ENCODE measurements around the gene HSBP1.

Gene HSBP1

DNA sequence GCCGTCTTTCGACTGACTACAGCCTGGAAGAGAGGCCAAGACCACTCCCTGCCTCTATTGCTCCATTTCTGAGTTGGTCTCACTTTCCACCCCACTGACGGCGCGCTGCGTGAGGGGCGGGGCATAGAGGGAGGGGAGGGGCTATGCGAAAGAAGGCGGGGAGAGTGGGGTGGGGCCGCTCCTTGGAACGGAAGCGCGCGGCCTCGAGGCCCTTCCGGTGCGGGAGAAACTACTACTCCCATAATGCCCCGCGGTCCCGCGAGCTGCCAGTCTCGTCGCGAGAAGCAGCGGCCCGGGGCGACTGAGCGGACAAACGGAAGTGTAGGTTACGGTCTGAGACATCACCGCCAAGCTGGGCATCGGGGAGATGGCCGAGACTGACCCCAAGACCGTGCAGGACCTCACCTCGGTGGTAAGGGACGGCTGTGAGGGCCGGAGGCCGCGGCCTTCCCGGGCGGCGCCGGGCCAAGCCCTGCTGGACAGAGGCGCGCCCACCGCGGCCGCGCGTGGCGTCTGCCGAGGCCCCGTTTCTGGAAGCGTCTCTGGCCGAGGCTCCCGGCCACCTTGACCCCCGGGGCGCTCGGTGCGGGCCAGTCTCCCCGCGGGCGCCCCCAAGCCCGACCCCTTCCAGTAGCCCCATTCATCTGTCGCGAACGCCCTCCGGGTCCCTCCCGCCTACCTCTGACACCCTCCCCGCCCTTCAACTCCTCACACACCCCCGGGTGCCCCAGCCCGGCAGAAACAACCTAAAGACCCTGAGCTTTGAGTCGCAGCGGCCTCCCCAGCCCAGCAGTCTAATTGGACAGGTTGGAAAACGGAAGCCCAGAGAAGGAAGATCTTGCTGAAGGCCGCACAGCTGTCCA lies at the start of gene HSBP1:
Gene HSBP1 (plus strand): TSS at position 269 of the 863 bp plus-strand sequence. CDS start 99 bp downstream, at position 368.
- DNase-seq (ENCODE audit: low spot score) = peak; percentile 95

DNA sequence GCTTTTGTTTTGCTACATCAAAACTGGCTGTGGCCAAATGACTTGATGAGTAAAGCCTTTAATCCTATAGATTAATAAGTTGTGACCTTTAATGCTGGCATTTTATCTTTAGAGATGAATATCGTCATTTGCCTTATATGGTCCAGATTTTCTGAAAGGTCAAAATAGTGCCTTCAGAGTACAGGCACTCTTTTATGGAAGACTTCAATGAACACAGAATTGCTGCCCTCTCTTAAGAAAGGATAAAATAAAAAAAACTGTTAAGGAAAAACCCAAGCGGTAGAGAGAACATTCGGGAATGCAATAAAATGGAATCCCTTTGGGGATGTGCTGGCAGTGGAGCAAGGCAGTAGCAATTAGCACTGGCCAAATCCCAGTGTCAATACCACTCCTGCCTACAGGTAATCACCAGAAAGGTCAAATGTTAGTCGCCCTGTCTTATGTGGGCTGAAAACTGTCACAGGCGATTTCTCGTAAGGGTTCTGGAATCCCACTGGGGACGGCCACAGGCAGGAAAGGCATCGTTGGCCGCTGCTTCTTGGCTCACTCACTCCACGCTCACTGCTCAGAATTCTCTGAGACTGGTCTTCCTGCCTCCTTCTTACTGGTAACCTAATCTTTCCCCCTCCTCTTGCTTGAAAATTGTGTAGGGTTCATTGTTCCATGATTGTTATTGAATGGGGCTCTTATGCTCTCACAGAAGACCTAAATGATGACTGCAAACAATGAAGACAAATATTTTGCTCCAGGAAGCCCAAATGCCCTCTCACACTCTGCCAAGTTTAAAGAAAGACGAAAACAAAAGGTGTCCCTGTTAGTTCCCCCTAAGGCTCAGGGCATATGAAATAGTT lies 45.4 kb upstream of the HSBP1 start:
- DNase-seq (ENCODE audit: low spot score) = no peak

DNA sequence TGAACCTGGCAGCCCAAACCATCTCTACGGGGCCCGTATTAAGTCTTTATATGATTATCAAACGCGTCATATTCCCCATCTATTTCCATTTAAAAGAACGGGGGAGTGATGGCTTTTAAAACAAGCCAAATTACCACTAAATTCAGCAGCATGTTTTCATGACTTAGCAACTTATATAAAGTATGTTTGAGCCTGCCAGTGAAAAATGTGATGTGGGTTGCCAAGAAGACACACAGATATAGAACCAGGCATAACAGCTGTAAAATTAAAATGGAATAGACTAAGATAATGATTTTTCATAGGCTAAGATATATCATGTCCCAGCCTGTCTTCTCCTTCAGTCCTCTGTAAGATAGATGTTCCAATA lies 44.8 kb upstream of the HSBP1 start:
- DNase-seq (ENCODE audit: low spot score) = no peak

DNA sequence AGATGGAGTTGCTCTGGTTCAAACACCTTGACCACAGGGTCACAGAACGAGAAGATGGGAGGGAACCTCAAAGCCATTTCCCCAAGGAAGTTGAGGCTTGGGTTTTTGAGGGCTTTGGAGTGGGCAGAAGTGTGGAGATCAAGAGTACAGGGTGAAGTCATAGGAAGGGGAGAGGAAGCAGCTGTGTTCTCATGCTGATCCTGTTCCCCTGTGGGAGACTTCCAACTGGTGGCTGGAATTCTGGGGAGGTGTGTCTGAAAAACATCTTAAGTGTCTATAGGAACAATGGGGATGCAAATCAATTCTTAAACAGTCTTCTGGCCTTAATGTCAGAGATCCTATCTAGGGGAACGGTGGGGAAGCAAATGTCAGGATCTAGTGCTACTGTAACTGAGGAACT lies 38.8 kb upstream of the HSBP1 start:
- DNase-seq (ENCODE audit: low spot score) = no peak

- no peak for DNase-seq (ENCODE audit: low spot score)
Observed at GRCh38 chr16:83769397-83770008, 38.3 kb upstream of the HSBP1 start.

DNA sequence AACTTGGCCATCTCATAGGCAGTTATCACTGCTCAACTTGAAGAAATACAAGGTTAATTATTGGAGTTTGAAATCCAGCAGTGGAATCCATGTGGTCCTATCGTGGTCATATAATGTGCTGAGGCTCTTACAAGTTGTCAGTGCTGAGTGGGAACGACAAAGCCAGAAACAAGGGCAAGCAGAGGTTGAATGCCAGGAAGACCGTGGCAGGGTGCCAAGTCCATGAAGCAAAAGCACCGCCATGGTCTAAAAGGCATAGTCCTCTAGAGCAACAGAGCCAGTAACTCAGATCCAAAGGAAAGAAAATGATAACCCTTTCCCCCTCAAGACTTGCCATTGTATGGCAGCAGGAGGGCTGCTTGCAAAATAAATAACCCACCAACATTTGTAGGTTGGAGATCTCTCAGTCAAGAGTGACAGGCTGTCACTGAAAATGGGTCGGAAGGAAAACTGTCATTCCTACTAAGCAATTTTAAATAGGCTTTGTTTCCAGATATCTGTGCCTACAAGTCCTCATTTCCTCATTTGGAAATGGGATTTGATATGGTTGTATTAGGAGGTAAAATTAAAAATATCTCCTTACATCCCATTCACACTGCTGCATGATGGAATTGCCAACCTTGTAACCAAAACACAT lies 36.4 kb upstream of the HSBP1 start:
- DNase-seq (ENCODE audit: low spot score) = no peak

DNA sequence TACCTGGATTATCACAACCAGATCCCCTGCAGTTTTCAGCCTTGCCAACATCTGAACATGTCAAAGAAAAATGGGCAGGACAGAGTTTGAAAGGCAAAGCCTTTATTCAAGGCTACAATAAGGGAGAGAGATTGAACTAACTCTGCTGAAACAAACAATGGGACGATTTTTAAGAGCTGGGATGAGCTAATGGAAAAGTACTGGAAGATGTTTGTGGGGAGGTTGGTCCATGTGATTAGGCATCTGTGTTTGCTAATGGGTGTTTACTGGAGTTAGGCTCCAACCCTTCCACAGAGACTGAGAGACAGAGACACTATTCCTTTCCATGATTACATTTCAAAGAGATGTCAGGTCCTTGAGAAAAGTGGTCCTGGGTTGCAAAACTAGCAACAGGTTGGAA lies 35.0 kb upstream of the HSBP1 start:
- no peak for DNase-seq (ENCODE audit: low spot score)

DNA sequence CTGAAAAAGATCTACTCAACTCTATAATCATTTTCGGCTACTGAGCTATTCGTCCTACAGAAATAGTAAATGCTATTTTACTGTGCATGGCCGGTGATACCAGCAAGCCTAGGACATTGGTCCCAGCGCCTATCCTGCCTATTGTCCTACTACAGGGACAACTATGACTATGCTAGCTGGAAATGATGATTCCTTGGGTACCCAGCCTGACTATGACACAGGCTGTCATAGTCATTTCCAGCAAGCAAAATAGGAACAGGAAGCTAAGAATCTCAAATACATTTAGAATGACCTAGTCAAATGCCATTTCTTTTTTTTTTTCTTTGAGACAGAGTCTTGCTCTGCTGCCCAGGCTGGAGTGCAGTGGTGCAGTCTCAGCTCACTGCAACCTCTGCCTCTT lies 33.7 kb upstream of the HSBP1 start:
- DNase-seq (ENCODE audit: low spot score) = no peak

GRCh38 chr16:83776944-83777343 lies 30.8 kb upstream of the HSBP1 start:
- no peak for DNase-seq (ENCODE audit: low spot score)

DNA sequence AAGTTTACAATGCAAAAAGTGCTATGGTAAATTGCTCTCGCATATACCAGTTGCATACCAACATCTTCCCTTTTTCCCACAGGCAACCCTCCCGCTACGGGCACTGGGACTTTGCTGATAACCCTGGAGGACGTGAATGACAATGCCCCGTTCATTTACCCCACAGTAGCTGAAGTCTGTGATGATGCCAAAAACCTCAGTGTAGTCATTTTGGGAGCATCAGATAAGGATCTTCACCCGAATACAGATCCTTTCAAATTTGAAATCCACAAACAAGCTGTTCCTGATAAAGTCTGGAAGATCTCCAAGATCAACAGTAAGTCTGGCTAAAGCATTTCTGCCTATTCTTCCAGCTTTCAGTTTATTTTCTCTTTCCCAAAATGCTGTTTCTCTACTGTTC lies 27.9 kb upstream of the HSBP1 start:
- DNase-seq (ENCODE audit: low spot score) = no peak

DNA sequence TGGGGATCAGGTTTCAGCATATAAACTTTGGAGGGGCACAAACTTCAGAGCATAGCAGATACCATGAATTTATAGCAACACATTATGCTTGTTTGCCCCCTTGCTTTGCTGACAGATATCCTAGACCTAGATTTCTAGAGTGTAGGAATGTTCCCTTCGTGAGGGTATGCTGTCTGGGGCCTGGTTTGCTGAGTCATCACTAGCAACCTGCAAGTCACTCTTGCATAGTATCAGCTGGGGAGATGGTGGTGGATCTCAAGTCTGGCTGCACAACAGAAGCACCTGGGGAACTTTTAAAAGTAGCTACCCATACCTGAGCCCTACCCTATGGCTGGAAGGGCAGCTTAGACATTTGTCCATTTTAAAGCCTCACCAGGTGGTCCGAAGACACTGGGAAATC lies 22.3 kb upstream of the HSBP1 start:
- no peak for DNase-seq (ENCODE audit: low spot score)

DNA sequence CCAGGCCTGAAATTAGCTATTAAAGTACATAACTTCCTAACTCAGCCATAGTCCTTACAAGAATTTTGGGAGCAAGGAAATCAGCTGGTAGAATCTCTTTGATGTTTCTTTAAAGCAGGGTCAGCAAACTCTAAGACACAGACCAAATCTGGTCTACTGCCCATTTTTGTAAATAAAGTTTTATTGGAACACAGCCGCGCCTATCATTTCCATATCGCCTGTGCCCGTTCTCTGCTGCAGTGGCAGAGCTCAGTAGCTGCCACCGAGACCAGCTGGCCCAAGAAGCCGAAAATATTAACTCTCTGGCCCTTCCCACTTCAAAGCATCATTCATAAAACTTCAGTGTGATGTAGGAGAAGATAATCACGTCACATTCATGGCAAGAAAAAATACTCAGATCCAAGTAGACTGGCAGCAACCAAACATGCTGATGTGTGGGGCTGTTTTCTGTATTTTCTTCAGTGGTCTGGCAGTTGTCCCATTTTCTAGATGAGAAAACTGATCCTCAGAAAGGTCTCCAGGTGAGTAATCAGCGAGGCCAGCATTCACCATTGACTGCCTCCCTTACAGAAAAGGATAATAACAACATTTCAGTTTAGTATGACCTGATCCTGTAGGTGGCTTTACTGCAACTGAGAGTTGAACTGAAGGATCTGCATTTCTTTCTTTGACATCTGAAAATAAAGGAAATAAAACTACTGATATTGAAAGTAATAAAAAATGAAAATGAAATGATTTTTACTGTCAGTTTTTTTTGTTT lies 18.0 kb upstream of the HSBP1 start:
- DNase-seq (ENCODE audit: low spot score) = no peak

- DNase-seq (ENCODE audit: low spot score) = no peak
Observed at GRCh38 chr16:83791916-83792315, 15.9 kb upstream of the HSBP1 start.

GRCh38 chr16:83792391-83792790 lies 15.4 kb upstream of the HSBP1 start:
- no peak for DNase-seq (ENCODE audit: low spot score)

GRCh38 chr16:83793179-83793578 lies 14.6 kb upstream of the HSBP1 start:
- DNase-seq (ENCODE audit: low spot score) = no peak

- no peak for DNase-seq (ENCODE audit: low spot score)
Observed at GRCh38 chr16:83794860-83795554, 12.8 kb upstream of the HSBP1 start.

DNA sequence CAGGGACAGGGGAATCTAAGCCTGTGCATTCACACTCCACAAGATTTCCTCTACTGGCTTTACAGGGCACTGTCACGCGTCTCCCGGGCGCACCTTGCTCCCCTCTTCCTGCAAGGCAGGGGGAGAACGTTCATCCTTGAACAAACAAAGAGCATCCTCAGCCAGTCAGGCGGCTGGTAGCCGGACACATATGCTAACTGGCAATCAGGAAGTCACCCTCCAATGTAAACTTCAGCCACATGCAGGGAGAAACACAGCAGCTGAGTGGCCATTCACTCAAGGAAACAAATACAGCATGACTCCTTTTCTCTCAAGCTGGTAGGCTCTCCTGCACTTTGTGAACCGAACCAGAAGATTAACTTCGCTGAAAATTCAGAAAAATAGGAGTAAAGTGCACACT lies 10.8 kb upstream of the HSBP1 start:
- DNase-seq (ENCODE audit: low spot score) = no peak

- no peak for DNase-seq (ENCODE audit: low spot score)
Observed at GRCh38 chr16:83799336-83799735, 8.4 kb upstream of the HSBP1 start.

DNA sequence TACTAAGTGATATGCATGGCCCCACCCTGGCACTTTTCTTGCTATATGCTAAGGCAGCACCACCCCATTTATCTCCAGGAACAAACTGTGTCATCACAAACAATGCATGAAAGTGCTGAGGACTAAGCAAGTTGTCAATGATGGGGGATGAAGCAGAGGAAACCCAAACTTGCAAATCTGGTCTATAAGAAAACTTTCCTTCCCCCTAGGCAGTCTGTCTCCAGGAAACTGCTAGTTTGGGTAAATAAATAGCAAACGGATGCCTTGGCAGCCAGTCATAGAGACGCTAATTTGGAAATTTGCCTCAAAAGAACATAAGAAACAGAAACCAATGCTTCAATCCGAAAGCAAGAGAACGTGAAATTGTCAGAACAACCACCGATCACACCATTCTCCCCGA lies 5.6 kb upstream of the HSBP1 start:
- DNase-seq (ENCODE audit: low spot score) = peak; percentile 0

DNA sequence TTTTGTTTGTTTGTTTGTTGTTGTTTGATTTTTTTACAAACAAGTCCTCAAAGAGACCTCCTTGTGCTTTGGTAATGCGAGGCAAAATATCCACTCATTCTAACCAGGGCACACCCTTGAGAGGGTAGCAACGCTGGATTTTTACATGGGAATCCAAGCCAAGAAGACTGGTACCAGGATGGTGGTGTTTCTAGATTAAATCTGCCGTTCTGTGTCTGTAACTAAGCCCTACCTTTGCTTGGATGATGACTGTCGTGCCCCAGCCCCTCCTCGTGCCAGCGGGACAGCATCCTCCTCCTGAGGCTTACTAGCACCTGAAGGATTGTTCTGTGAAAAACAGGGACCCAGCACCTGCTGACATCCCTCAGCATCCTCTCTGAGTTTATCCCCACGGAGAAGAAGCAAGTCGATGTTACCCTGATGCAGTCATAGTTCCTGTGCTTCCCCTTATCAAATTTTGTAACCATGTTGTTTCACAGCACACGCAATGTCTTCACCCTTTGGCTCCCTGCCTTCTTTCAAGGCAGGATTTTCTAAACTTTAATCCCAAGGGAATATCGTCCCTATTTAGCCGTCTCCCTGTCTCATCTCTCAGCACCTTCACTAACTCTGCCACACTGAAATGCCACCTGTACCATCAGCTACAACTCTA lies 5.1 kb upstream of the HSBP1 start:
- DNase-seq (ENCODE audit: low spot score) = no peak

Measured in CD4-positive, alpha-beta T cell treated with Interleukin-2 at 100 ng/mL for 4 hours (primary cell).